Effector memory CD4-positive, alpha-beta T cell (primary cell): ENCODE data around the gene SEMA6C.

Experiments used
- DNase-seq, 3 donors: peaks; one replicate each; pipeline ENCODE4 v3.0.0-alpha.2; 2020
- H3K27ac ChIP-seq: 2 replicates; pipeline ENCODE4 v1.7.0; 2013; ENCODE audit warnings: mild to moderate bottlenecking, low read length, moderate library complexity; ENCODE audit not compliant: insufficient read depth, poor library complexity, severe bottlenecking
- H3K27me3 ChIP-seq: replicated peaks from 2 replicates; pipeline ENCODE4 v1.7.0; 2013; ENCODE audit warnings: mild to moderate bottlenecking, low read length; ENCODE audit not compliant: insufficient read depth, control insufficient read depth, poor library complexity, severe bottlenecking
- H3K36me3 ChIP-seq: 2 replicates; pipeline ENCODE4 v1.7.0; 2013; ENCODE audit warnings: mild to moderate bottlenecking, low read length, moderate library complexity; ENCODE audit not compliant: control insufficient read depth, insufficient read depth
- H3K4me1 ChIP-seq: 2 replicates; pipeline ENCODE4 v1.7.0; 2013; ENCODE audit warnings: low read length, mild to moderate bottlenecking; ENCODE audit not compliant: control insufficient read depth, insufficient read depth, poor library complexity, severe bottlenecking
- H3K4me3 ChIP-seq: 2 replicates; pipeline ENCODE4 v1.7.0; 2013; ENCODE audit warnings: low read length, low read depth, mild to moderate bottlenecking; ENCODE audit not compliant: insufficient read depth, poor library complexity, severe bottlenecking
- H3K9me3 ChIP-seq: 2 replicates; pipeline ENCODE4 v1.7.0; 2013; ENCODE audit warnings: mild to moderate bottlenecking, low read length, moderate library complexity; ENCODE audit not compliant: control insufficient read depth

The SEMA6C gene

GRCh38 chr1:151184211-151184610, 37.8 kb upstream of the SEMA6C start:
- H3K4me1 ChIP-seq = peaks cover 6% of the 10 kb centered on the region
- no peaks in the 10 kb centered on the region for H3K9me3 ChIP-seq
- H3K27me3 ChIP-seq = no peaks in the 10 kb centered on the region
- H3K36me3 ChIP-seq = peaks cover 52% of the 10 kb centered on the region
- H3K4me3 ChIP-seq = no peak overlapping the region
- no peak overlapping the region for H3K27ac ChIP-seq
- no peak for DNase-seq

DNA sequence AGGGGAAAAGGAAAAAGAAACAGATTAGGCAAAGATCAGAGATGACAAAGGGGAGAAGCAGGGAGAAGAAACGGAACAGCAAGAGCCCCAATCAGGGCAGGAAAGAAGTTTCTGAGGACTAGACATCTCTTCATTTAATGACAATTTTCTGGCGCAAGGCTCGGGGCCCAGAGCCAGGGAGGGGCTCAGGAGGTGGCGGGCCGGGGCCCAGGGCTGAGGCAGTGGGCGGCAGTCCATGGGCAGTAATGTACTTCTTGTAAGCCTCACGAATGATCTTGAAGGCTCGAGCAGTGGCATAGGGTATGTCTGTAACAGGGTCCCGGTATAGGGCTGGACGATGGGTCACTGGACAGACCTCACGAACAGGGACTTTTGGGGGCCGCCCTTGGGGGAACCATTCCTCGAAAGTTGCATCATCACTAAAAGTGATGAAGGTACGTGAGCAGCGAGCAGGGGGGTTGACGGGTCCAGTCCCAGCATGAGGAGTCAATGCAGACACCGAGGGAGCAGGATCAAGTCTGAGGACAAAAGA, 30.1 kb upstream of the SEMA6C start:
- H3K4me3 ChIP-seq = no peak overlapping the region
- H3K36me3 ChIP-seq = peaks cover 62% of the 10 kb centered on the region

GRCh38 chr1:151175863-151176262, 29.4 kb upstream of the SEMA6C start, which contains the start of gene TMOD4:
TSS of gene TMOD4 (minus strand) at chr1:151175981. CDS start at chr1:151174875, 1,106 bp downstream.
- H3K9me3 ChIP-seq = no peaks in the 10 kb centered on the region
- DNase-seq = no peak
- H3K36me3 ChIP-seq = peaks cover 56% of the 10 kb centered on the region
- no peaks in the 10 kb centered on the region for H3K4me1 ChIP-seq
- no peak within 1 kb of the TSS for H3K4me3 ChIP-seq
- H3K27me3 ChIP-seq = no peaks in the 10 kb centered on the region
- no peak within 1 kb of the TSS for H3K27ac ChIP-seq

More for the DNA sequence above, 30.1 kb upstream of the SEMA6C start:
- Histone ChIP-seq H3K9me3 (no peaks in the 10 kb centered on the region), H3K4me1 (no peaks in the 10 kb centered on the region), H3K27me3 (no peaks in the 10 kb centered on the region), H3K27ac (no peak overlapping the region)
- no peak for DNase-seq

DNA sequence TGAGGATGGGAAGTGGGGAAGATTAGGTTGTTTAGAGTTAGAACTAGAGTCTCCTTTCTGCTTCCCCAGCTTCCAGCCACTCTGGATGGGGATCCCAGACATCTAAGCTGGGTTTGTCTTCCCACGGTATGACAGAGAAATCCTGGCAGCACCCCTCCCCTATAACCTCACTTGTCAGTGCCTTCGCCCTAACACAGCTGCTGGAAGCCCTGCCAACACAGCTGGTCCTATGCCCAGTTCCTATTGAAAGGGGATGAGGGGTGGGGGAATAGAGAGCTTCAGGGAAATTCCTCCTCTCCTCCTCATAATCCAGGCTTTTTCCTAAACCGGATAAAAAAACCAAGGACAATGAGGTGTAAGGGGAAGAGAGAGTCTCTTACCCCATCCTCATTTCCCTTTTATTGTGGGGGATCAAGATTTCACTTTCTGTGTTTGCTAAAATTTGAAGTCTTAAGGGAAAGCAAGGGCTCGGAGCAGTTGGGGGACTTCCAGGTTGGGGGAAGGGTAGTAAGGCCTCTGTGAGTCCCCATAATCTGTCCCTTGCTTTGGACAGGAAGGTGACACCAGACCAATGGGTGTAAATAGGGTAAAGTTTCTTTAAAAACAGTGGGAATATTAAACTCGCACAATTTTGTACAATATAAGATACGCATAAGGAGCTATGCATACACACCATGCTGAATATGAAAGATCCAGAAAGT, 28.8 kb upstream of the SEMA6C start:
- DNase-seq = no peak
- Histone ChIP-seq H3K27me3 (no peaks in the 10 kb centered on the region), H3K36me3 (peaks cover 54% of the 10 kb centered on the region), H3K27ac (no peak overlapping the region), H3K4me1 (no peaks in the 10 kb centered on the region), H3K9me3 (no peaks in the 10 kb centered on the region), H3K4me3 (no peak overlapping the region)

DNA sequence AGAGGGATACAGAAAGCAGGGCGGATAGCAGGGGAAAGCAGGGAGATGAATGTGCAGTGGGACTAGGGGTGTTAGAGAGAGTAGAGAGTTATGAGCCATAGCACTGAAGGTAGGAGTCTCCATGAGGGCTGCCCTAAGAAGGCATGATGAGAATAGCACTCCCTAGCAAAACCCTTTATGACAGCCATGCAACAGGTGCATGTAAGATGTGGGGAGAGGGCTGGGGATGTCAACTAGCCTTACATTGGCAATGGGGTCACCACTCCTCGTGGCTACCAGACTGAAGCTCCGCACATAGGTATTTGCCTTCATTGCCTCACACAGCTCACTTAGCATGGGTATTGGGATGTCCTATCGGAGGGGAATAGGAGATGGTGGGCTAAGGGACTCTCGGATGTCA, 24.8 kb upstream of the SEMA6C start:
- DNase-seq = no peak
- Histone ChIP-seq H3K36me3 (peaks cover 43% of the 10 kb centered on the region), H3K4me1 (peaks cover 10% of the 10 kb centered on the region), H3K4me3 (no peak overlapping the region), H3K27ac (no peak overlapping the region), H3K27me3 (no peaks in the 10 kb centered on the region), H3K9me3 (no peaks in the 10 kb centered on the region)

DNA sequence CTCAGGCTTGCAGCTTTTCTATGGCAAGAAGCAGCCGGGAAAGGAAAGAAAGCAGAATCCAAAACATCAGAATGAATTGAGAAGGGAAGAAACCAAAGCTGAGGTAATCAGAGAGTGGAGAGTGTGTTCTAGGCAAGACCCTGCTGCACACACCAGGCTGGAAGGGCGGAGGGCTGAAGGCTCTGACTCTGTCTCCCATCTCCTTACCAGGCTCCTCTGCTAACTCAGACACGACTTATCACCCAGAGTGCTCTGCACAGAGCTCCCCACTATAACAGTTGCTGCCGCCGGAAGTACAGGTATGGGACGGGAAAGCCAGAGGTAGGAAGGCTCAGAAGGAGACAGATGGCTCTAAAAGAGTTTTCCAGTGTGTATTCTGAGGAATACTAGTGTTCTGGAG, 20.7 kb upstream of the SEMA6C start:
- H3K4me3 ChIP-seq = peak overlapping the region; percentile 78
- peaks cover 17% of the 10 kb centered on the region for H3K4me1 ChIP-seq
- H3K36me3 ChIP-seq = peaks cover 27% of the 10 kb centered on the region
- peak overlapping the region; percentile 66 for H3K27ac ChIP-seq
- no peaks in the 10 kb centered on the region for H3K27me3 ChIP-seq
- no peaks in the 10 kb centered on the region for H3K9me3 ChIP-seq
- DNase-seq = no peak

GRCh38 chr1:151166505-151166956, 20.1 kb upstream of the SEMA6C start:
- Histone ChIP-seq H3K36me3 (peaks cover 27% of the 10 kb centered on the region), H3K4me1 (peaks cover 23% of the 10 kb centered on the region), H3K4me3 (peak overlapping the region; percentile 78), H3K27ac (peak overlapping the region; percentile 66), H3K9me3 (no peaks in the 10 kb centered on the region), H3K27me3 (no peaks in the 10 kb centered on the region)
- no peak for DNase-seq

DNA sequence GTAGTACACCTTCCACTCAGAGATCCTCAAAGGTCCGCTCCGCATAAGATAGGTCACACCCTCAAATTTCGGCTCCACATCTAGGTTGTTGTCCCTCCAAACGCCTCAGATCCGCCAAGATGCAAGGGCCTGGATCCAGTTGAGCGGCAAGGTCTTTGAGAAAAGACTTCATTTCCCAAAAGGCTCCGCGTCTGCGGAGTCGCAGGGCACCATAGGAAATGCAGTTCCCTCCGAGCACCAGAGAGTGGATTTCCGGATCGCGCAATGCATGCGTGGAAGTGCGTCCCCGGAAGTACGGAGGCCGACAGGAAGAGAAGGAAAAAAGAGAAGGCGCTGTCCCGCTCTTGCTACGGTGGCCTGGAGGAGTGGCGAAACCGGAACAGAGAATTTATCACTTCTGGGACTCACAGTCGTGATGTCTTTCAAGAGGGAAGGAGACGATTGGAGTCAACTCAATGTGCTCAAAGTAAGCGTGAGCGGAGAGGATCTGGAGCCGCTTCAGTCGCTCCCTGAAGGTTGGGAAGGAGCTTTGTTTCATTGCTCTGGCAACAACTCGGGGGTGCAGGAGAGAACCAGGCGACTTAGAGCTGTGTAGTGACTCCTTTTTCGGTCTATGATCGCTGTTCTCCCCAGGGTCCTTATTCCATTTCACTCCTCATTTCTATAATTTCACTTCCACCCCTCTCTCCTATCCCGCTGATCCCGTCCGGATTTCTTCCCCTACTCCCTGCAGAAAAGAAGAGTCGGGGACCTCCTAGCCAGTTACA, 19.5 kb upstream of the SEMA6C start, which contains the start of the genes LYSMD1 and SCNM1:
Gene LYSMD1, minus strand, starts transcription at position 165 of the 767 bp plus-strand sequence. CDS start 644 bp downstream, outside the sequence.
Gene SCNM1, plus strand, starts transcription at position 407 of the 767 bp plus-strand sequence. Its CDS starts 9 bp downstream, at position 416.
- H3K36me3 ChIP-seq = peaks cover 27% of the 10 kb centered on the region
- DNase-seq = peak; percentile 94 to 95 (median 95)

DNA sequence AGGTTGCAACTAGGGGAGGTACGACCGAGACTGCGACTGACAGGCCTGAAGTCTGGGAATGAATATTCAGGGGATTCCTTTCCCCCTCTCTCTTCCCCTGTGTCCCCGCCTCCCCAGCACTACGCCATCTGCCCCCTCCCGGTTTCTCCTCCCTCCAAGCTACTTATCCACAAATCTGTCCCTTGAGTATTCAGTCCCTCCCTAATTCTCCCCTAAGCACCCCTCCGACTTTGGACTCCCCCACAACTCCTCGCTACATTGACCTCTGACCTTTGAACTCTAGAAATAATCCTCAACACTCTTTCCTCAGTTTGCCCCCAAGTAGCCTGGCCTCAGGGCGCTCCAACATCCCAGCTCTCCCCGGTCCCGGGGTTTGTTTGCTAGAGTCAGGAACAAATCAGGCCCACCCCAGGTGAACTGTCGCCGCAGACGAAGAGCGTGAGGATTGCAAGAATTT, 18.9 kb upstream of the SEMA6C start:
- H3K27me3 ChIP-seq = no peaks in the 10 kb centered on the region
- no peak for DNase-seq
- H3K4me1 ChIP-seq = peaks cover 26% of the 10 kb centered on the region
- H3K27ac ChIP-seq = peak overlapping the region; percentile 54
- no peaks in the 10 kb centered on the region for H3K9me3 ChIP-seq
- H3K4me3 ChIP-seq = no peak overlapping the region
- H3K36me3 ChIP-seq = peaks cover 26% of the 10 kb centered on the region

More for the DNA sequence above, 19.5 kb upstream of the SEMA6C start, which contains the start of the genes LYSMD1 and SCNM1:
- Histone ChIP-seq H3K9me3 (no peaks in the 10 kb centered on the region), H3K4me1 (peaks cover 26% of the 10 kb centered on the region), H3K27ac (peak within 1 kb of the TSS; percentile 66), H3K4me3 (peak within 1 kb of the TSS; percentile 78), H3K27me3 (no peaks in the 10 kb centered on the region)
